ENCODE data around the gene RGS16. TPM values are rescaled to one million over a fixed set of nuclear protein-coding genes. Genes with fewer than 3 reads are reported as not detected.

The RGS16 gene
- total and polyA plus RNA-seq, 2 donors (not counting 3 experiments of a cell fraction or from before 2014, with no cell fraction given) = not detected

DNA sequence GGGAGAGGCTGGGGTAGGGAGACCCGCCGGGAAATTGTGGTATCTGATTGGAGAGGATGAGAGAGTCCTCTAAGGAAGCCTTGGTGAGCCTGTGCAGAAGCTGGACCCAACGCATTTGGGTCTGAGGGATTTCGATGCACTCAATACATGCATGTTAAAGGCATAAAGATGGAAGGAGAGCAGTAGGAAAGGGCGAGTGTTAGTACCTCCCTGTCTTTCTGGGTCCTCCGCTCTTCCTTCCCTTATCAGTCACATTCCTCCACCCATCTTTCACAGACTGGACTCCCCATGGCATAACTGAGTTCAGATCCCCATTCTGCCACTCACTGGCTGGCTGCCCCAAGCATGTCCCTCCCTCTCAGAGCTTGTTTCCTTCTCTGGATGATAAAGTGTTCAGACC, 7.3 kb downstream of the RGS16 start:
- no peak for TF ChIP-seq POLR2A (IDR thresholded peaks at IDR 0.05; ENCODE audit: low read depth, low read length)
- TF ChIP-seq FOS (IDR thresholded peaks at IDR 0.05; ENCODE audit: borderline replicate concordance, insufficient read depth, low read length) = no peak
- TF ChIP-seq, protein P1, sequence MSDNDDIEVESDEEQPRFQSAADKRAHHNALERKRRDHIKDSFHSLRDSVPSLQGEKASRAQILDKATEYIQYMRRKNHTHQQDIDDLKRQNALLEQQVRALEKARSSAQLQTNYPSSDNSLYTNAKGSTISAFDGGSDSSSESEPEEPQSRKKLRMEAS (IDR thresholded peaks at IDR 0.05; ENCODE audit: insufficient read depth, insufficient read length) = no peak
- no peak for TF ChIP-seq GATA2 (IDR thresholded peaks at IDR 0.05; ENCODE audit: insufficient read depth, insufficient read length, low read depth, low read length)
- FAIRE-seq = no peak
- no peak for DNase-seq (ENCODE audit: low read depth, low spot score)
- Histone ChIP-seq H3K27me3 (ENCODE audit: control insufficient read depth in 2 of 2, insufficient read depth in 2 of 2, low read length in 2 of 2) (peaks cover 4 to 13% of the 10 kb centered on the region in 2 experiments), H3K9me3 (replicated peaks; ENCODE audit: control insufficient read depth, insufficient read depth, low read length) (no peaks in the 10 kb centered on the region), H3K4me2 (ENCODE audit: insufficient read depth, low read length) (no peak overlapping the region), H3K9me1 (replicated peaks; ENCODE audit: control insufficient read depth, extremely low read depth, insufficient read depth, low read length) (no peaks in the 10 kb centered on the region), H3K4me1 (ENCODE audit: control insufficient read depth, extremely low read depth, insufficient read depth, low read length) (no peaks in the 10 kb centered on the region), H4K20me1 (replicated peaks; ENCODE audit: control insufficient read depth, extremely low read depth, insufficient read depth, low read length) (peaks cover 2% of the 10 kb centered on the region), H3K27ac (ENCODE audit: insufficient read depth, low read depth, low read length) (no peak overlapping the region), H3K4me3 (replicated peaks in 1 of 3; ENCODE audit: insufficient read depth in 1 of 3, low read depth in 1 of 3, low read length in 3 of 3) (no peak overlapping the region), H2AFZ (ENCODE audit: low read depth, low read length) (no peak overlapping the region), H3K36me3 (ENCODE audit: control insufficient read depth in 2 of 2, extremely low read depth in 1 of 2, insufficient read depth in 2 of 2, low read length in 2 of 2) (no peaks in the 10 kb centered on the region), H3K9ac (replicated peaks; ENCODE audit: extremely low read depth, insufficient read depth, low read length) (no peak overlapping the region), H3K79me2 (ENCODE audit: control insufficient read depth, insufficient read depth, low read length) (no peaks in the 10 kb centered on the region)
- ChIA-PET CTCF (interaction anchor here (1.4 to 18.9 kb wide), 4 partner anchors 15 to 188 kb away, joined by 3 to 891 read pairs (median 23); partner anchors contain the start of gene NPL), POLR2A (no interaction called here)
- no TSS peak for BruUV-seq (replicated peaks)
- intact Hi-C loops (cut with micrococcal nuclease) (loop anchor here (5.0 kb wide), 2 partner anchors 150 to 510 kb away; no protein-coding TSS in a partner anchor), dilution Hi-C loops (cut with MboI; ENCODE audit: extremely low pct_ligation_motif_present, low sequenced_read_pairs) (no loop called here)

DNA sequence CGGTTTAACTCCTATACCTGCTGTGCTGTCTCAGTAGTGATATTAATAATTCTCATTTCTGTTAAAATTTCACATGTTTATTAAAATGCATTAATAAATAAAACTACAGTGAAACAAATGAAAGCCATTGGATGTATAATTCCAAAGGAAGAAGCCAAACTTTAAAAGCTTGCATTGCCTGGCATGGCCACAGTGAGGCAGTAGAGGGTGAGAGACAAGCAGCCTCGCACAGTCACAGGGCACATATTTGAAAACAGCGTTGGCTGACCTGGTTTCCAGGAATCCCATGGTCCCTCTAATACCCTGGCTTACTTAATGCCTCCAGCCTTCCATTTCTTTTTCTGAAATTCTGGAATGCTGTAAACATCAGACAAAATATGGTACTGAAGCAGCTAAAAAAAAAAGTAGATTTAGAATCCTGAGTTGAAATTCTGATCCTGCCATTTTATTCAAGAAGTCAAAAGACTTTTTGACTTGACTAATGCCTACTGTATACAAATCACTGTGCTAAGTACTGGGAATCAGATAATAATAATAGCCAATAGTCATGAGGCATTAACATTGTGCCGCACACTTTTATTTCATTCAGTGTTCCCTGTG, 8.4 kb downstream of the RGS16 start:
- CTCF ChIA-PET = interaction anchor here (0.7 to 18.9 kb wide), 29 partner anchors 8 to 1885 kb away, joined by 3 to 891 read pairs (median 4); partner anchors contain the start of genes NPL and RGS16
- H3K27me3 ChIP-seq (ENCODE audit: control insufficient read depth in 2 of 2, insufficient read depth in 2 of 2, low read length in 2 of 2) = peaks cover 4 to 13% of the 10 kb centered on the region in 2 experiments
- POLR2A ChIA-PET = interaction anchor here (0.6 kb wide), 1 partner anchor 243 kb away, joined by 3 read pairs; no protein-coding TSS in a partner anchor
- H3K4me2 ChIP-seq (ENCODE audit: insufficient read depth, low read length) = no peak overlapping the region
- no peak overlapping the region for H3K9ac ChIP-seq (replicated peaks; ENCODE audit: extremely low read depth, insufficient read depth, low read length)
- H3K4me3 ChIP-seq (replicated peaks in 1 of 3; ENCODE audit: insufficient read depth in 1 of 3, low read depth in 1 of 3, low read length in 3 of 3) = no peak overlapping the region
- intact Hi-C loops (cut with micrococcal nuclease) = loop anchor here (5.0 kb wide), 2 partner anchors 148 to 508 kb away; no protein-coding TSS in a partner anchor
- no peak overlapping the region for H3K27ac ChIP-seq (ENCODE audit: insufficient read depth, low read depth, low read length)
- no peak overlapping the region for H2AFZ ChIP-seq (ENCODE audit: low read depth, low read length)
- TF ChIP-seq JUN (IDR thresholded peaks at IDR 0.05; ENCODE audit: borderline replicate concordance, insufficient read depth, insufficient read length, low read depth) (no peak), FOS (IDR thresholded peaks at IDR 0.05; ENCODE audit: borderline replicate concordance, insufficient read depth, low read length) (no peak)
- TF ChIP-seq, protein P2, sequence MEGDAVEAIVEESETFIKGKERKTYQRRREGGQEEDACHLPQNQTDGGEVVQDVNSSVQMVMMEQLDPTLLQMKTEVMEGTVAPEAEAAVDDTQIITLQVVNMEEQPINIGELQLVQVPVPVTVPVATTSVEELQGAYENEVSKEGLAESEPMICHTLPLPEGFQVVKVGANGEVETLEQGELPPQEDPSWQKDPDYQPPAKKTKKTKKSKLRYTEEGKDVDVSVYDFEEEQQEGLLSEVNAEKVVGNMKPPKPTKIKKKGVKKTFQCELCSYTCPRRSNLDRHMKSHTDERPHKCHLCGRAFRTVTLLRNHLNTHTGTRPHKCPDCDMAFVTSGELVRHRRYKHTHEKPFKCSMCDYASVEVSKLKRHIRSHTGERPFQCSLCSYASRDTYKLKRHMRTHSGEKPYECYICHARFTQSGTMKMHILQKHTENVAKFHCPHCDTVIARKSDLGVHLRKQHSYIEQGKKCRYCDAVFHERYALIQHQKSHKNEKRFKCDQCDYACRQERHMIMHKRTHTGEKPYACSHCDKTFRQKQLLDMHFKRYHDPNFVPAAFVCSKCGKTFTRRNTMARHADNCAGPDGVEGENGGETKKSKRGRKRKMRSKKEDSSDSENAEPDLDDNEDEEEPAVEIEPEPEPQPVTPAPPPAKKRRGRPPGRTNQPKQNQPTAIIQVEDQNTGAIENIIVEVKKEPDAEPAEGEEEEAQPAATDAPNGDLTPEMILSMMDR (IDR thresholded peaks at IDR 0.05; ENCODE audit: extremely low read depth in 1 of 2, insufficient read depth in 1 of 2, low read depth in 1 of 2, low read length in 2 of 2) = peak; percentile 85 to 88
- no peaks in the 10 kb centered on the region for H3K9me1 ChIP-seq (replicated peaks; ENCODE audit: control insufficient read depth, extremely low read depth, insufficient read depth, low read length)
- DNase-seq (ENCODE audit: low read depth, low spot score) (peak; percentile 60), FAIRE-seq (peak; percentile 94)
- no peaks in the 10 kb centered on the region for H3K36me3 ChIP-seq (ENCODE audit: control insufficient read depth in 2 of 2, extremely low read depth in 1 of 2, insufficient read depth in 2 of 2, low read length in 2 of 2)
- no peaks in the 10 kb centered on the region for H3K9me3 ChIP-seq (replicated peaks; ENCODE audit: control insufficient read depth, insufficient read depth, low read length)
- dilution Hi-C loops (cut with MboI; ENCODE audit: extremely low pct_ligation_motif_present, low sequenced_read_pairs) = no loop called here
- no peaks in the 10 kb centered on the region for H3K79me2 ChIP-seq (ENCODE audit: control insufficient read depth, insufficient read depth, low read length)
- H4K20me1 ChIP-seq (replicated peaks; ENCODE audit: control insufficient read depth, extremely low read depth, insufficient read depth, low read length) = peaks cover 2% of the 10 kb centered on the region
- no peaks in the 10 kb centered on the region for H3K4me1 ChIP-seq (ENCODE audit: control insufficient read depth, extremely low read depth, insufficient read depth, low read length)
- no TSS peak for BruUV-seq (replicated peaks)
